Activated CD4-positive, alpha-beta T cell treated with anti-CD3 and anti-CD28 coated beads for 4 hours (primary cell): ENCODE data around the gene OCA2.
"Not testable (repeated sequence)": the region's sequence is repeated elsewhere in the genome, so short reads cannot be mapped to it uniquely, and the experiment has no call there.

ENCODE experiments used
- DNase-seq, 2 donors: peaks; one replicate each; pipeline ENCODE4 v3.0.0-alpha.2; 2020

OCA2 gene

DNA sequence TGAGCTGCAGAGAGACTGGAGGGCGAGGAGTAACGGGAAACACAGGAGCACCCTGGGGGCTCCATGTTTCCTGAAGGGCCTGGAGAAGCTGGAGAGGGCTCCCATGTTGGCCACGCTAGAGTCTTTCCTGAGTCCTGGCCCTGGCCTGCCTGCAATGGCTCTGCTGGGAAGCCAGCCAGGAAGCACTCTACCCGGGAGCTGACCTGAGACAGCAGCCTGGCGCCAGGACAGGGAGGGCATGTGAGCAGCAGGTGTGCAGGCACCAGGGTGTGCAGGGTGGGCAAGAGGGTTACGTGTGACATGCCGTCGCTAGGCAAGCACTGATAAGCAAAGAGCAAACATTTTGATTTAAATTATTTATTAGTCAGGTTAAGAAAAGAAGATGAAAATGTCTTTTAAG lies 301.4 kb downstream of the OCA2 start:
- DNase-seq, result no peak

DNA sequence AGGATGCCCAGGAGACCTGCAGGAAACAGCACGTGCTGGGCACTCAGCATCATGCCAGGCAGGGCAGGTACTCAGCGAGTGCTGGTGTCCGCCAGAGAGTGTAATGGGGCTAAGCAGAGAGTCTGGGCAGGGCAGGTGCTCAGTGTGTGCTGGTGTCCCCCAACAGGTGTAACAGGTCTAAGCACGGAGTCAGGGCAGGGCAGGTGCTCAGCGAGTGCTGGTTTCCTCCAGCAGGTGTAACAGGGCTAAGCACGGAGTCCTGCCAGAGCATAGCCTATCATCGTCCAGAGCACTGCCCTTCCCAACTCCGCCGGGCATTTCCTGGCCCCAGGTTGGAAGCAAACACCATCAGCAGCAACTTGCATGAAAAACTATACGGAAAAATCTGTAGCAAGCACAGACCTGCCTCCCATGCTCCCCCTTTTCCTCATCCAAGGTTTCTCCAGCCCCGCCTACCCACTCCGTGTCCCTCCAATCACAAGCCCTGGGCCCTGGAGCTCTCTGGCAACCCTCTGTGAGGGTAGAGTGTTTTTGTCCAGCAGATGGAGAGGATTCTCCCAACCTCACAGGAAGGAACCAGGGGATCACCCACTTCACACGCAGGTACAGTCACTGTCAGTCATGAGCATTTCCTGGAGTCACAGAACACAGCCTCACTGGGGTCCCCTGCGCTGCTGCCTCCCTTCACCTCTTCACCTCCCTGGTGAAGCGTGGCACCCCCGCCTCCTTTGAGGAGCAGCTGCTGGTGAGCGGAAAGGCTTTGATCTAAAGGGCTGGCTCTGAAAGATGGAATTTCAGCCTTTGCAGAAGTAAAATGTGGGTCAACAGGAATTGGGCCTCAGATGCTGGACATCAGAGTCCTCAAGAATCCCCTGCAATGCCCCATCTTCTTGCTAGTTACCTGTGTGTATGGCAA lies 302.5 kb downstream of the OCA2 start:
- DNase-seq, result no peak

DNA sequence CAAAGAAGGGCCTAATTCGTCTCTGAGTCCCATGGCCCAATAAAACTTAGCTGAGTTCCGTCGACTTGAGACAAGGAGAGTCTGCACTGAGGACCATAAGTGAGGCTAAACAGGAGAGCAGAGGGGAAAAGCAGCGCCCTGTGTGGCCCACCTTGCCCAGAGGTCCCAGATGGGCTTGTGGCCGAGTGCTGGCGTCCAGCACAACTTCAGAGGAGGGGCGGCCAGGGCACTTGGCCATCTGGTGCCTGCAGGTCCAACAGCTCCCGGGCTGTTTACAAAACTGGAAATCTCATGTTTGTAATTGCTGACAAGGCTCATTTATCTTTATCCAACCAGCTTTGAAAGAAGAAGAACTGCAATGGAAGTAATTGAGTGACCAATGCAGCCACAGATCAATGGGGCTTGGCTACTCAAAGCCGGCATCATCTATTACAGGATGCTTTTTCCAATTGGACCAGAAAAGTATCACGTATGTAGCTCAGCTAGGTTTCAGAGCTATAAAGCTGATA lies 306.3 kb downstream of the OCA2 start:
- no peak for DNase-seq

DNA sequence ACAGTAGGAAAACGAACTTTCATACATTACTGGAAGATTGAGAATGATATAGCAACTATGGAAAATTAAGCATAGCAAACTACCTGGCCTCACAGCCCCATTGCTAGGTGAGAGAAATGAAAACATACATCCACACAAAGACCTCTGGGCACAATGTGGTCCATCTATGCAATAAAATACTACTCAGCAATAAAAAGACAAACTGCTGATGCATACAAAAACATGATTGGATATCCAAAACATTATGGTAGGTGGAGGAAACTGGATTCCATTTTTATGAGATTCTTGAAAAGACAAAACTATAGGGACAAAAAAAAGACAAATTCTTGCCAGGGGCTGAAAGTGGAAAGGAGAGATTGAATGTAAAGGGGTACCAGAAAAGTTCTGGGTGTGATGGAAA lies 308.8 kb downstream of the OCA2 start:
- no peak for DNase-seq

DNA sequence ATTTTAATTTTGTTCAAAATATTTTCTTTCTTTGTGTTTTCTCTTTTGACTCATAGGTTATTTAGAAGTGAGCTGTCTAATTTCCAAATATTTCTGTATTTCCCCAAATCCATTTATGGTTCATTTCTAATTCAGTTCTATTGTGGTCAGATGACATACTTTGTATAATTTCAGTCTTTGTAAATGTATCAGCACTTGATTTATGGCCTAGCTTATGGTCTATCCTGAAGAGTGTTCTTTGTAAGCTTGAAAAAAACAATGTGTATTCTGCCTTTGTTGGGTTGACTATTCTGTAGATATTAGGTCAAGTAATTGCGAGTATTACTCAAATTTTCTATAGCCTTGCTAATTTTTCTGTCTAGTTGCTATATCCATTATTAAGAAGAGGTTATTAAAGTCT lies 311.2 kb downstream of the OCA2 start:
- DNase-seq, result no peak

DNA sequence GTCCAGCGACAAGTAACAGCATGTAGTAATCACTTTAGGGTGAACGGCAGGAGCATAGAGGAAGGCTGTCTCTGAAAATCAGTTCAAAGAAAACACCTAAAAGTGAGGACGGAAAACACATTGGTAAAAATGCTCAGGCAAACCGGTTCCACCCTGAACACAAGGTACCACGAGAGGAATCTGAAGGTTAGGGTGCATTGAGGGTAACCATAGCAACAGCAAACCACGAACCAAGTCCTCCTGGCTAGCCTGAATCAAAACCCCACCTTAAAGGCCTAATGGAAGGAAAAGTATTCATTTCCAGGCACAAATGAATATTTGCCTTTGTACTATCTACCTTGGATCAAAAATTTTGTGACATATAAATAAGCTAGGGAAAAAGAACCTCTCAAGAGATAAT lies 315.0 kb downstream of the OCA2 start:
- DNase-seq, result no peak

DNA sequence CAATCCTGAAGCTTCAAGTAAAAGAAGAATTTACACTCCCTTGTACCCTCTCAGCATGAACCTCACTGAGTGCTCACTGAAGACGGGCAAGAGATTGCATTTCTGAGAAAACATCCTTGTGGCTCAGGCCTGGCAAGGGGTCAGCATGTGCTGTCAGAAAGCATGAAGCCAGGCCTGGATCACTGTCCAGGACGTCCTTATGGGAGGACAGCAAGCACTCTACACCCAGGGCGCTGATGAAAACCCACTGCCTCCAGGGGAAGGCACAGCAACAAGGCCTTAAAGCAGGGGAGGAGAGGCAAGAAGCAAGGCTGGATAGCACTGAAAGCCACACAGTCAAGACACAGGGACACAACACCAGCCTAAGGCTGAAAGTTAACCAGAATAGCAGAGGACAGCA lies 315.4 kb downstream of the OCA2 start:
- no peak for DNase-seq

DNA sequence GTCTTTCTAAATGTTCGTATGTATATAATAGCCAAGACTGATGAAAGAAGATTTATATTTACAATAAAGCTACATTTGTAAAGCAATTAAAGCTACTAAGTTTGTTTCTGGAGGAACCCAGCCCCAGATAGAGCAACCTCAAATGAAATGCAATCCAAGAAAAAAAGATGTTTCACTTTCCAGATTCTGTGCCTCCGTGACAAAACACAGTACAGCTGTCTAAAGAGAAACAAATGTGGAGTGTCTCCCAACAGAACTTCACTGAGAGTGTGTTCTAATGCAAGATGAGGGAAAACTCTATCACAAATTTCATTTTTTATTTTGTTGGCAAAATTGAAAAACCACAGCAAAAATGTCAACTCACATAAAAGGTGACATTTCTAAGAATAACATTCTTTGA lies 317.0 kb downstream of the OCA2 start:
- no peak for DNase-seq

DNA sequence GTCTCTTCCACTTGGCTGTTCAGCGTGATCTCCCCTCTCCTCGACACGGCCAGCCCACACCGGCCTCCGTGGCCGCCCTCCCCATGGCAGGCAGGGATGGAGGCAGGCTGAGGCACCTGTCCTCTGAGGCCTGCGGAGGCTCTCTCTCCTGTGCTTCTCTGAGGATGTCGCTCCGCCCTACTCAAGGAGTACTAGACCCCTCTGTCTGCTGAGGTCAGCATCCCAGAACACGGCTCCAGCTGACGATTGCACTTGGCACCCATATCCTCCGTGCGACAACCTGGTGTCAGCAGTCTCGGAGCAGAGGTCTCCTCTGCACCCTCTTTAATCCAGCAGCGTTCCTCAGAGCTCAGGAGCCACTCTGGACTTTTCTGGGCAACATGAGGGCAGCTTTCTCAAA lies 322.6 kb downstream of the OCA2 start:
- DNase-seq, result no peak

DNA sequence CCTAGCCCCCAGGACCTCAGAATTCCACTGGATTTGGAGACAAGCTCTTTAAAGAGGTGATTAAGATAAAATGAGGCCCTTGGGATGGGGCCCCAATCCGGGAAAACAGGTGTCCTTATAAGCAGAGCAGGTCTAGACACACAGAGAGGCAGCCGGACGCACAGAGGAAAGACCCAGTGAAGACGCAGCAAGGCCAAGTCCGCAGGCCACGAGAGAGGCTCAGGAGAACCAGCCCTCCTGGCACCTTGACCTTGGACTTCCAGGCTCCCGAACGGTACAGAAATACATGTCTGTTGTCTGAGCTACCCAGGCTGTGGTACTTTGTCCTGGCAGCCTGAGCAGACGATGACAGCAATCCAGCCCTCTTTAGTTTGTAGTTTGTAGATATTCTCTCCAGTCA lies 324.5 kb downstream of the OCA2 start:
- no peak for DNase-seq

DNA sequence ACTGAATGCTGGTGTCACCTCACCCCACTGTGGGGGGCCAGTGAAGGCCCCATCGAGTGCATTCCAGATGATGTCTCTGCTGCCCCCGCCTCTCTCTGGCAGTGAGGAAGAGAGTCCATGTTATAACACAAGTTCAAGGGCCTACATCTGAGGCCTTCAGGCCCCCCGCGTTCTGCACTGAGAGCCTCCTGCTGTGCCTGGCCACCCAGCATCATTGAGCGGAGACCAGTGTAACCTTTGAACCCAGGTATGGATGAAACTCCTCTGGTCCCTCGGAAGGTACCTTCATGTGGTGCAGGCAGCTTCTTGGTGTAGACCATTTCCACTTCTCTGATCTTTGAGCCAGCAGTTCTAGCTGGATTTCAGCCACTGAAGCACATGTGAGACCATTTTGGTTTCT lies 324.9 kb downstream of the OCA2 start:
- DNase-seq, result no peak

DNA sequence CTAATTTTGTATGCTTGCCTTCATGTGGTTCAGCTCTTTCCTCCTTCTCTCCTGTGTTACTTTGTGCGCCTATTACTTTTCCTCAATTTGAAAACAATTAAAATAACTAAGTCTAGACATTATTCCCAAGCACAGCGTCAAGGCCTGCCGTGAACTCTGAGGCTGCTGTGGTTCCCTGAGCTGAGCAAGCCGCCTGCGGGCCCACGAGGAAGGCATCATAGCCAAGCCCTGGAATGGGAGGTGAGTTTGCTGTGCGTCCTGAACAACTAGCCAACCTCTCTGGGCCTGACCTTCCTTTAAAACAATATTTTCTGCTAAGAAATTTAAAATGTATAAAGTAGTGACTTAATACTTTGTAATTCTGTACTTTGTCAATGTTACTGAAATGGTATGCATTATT lies 327.2 kb downstream of the OCA2 start:
- DNase-seq, result no peak

DNA sequence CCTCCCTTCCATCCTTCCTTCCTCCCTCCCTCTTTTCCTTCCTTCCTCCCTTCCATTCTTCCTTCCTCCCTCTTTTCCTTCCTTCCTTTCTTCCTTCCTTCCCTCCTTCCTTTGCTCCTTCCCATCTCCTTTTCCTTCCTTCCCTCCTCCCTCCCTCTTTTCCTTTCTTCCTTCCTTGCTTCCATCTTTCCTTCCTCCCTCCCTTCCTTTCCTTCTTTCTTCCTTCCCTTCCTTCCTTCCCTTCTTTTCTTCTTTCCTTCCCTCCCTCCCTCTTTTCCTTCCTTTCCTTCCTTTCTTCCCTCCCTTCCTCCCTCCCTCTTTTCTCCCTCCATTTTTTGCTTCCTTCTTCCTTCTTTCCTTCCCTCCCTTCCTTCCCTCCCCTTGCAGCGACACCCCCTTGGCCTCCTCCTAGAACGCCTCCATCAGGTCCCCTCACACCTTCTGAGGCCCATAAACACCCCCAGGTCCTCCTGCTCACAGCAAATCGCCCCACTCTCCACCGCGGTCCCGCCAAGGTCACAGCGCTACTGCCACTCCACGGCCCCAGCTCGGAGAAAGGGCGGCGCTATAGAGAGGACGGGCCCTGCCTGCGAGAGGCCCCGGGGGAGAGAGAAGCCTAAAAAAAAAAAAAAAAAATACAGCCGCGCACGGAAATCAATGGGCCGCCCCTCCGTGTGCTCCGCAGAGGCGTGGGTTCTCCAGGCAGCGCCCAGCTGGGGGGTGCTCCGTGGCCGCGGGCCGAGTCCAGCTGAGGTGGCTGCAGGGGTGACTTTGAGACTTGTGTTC lies 328.2 kb downstream of the OCA2 start:
- DNase-seq, result no peak

DNA sequence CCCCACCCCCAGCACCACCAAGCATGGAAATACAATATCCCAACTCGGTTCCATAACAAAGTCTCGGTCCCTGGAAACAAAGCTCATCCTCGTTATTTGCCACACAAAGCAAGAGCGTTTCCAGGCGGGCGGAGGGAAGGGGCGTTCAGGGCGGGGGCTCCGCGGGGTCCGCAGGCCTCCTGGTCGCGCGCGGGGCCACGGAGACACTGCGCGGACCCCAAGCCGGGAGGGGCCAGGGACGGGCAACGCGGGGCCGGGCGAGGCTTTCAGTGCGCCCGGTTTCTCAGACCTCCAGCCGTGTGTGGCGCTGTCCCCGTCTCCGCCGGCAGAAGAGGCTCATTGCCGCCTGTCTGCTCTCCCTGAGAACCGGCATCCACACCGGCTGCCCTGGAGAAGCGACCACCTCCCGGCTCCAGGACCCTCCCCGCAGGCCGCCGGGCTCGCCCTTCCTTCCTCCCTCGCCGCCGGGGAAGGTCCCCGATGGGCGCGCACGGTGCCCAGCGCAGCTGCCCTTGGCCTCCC lies 329.0 kb downstream of the OCA2 start:
- DNase-seq, result no peak

DNA sequence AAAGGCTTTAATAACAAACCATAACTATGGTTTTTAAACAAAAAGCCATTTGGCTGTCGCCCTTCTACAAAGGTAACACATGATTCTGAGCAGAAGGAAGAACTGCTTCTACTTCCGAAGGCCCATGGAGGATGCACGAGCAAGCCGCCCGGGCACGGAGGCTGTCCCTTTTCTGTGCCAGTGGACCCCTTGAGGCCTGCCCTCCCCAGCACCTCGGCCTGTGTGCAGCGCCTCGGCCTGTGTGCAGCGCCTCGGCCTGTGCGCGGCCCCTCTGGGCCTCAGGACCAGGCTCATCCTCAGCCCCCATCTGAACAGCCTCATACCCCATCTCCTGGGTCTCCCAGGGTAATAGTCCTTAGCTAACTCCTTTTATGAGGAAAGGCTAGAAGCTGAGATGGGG lies 329.5 kb downstream of the OCA2 start:
- no peak for DNase-seq

DNA sequence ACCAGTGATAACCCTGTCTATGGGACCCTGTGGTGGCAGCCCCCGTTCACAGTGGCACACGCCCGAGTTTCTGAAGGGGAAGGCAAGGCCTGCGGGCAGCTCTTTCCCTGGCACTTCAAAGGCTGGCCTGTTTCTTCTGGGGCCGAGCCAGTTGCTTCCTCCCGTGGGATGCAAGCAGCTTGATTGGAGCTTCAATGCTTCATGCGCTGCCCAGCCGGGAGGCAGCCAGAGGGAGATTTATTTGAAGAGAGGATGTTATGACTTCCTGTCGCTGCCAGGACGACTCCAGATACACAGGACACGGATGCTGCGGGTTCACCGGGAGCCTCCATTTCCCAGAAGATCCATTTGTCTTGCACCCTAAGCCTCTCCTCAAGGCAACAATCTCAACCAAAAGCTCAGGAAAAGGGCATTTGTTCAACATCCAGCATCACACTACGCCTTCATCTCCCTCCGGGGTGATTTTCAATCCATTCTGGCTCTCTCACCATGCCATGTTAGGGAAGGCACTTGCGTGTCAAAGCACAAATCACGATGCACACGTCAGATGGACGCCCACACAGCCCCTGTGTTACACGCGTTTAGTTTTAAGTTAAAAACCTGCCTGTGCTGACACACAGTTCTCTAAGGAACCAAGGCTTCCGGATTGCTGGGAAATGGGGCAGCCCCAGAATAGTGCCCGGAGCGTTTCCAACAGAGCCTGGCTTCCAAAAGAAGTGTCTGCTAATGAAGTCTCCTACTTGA lies 330.2 kb downstream of the OCA2 start:
- no peak for DNase-seq

DNA sequence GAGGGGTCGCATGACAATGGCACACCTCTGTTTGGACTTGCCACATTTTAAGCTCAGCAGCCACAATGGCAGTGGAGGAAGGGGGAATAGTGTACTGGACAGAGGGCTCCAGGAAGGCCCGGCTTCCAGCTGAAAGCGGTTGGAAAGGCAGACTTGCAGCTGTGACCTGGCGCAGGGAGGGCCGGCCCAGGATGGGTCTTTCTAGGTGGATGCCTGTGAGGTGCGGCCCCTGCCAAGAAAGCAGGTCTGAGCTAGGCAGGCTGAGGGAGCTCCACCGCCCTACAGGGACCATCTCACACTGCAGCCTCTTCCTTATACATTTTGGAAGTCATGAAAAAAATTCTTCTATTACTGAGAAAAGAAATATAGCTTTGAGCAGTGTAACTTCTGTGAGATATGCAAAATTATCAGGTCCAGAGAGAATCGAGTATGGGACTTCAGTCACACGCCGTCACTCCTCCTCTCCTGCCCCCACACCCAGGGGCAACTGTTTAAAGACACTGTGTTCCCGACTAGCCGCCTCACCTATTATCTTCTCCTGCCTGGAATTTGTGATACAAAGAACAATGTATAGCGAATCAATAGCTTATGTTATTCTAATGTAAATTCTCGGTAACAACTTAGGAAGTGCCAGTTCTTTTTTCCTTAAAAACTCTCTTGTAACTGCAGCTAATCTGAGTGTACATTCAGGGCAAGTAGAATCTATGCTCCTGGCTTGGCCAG lies 331.0 kb downstream of the OCA2 start:
- no peak for DNase-seq

DNA sequence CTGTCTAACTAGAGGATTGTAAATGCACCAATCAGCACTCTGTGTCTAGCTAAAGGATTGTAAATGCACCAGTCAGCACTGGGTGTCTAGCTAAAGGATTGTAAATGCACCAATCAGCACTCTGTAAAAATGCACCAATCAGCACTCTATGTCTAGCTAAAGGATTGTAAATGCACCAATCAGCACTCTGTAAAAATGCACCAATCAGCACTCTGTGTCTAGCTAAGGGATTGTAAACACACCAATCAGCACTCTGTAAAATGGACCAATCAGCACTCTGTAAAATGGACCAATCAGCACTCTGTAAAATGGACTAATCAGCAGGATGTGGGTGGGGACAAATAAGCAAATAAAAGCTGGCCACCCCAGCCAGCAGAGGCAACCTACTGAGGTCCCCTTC lies 331.7 kb downstream of the OCA2 start:
- not testable (repeated sequence) for DNase-seq

DNA sequence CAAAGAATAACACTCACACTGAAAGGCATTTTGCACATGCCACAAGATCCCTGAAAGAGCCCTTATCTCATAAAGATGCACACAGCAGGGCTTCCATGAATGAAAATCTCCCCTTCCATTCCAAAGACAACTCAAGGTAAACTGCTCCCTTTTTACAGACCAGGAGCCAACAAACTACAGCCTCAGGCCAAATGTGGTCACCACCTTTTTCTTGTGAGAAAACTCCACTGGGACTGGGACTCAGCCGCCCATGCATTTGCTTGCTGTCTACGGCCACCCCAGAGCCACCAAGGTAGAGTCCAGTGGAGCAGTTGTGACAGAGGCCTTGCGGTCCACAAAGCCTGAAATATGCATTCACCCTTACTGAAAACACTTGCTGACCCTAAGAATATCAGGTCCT lies 334.8 kb downstream of the OCA2 start:
- DNase-seq, result no peak

DNA sequence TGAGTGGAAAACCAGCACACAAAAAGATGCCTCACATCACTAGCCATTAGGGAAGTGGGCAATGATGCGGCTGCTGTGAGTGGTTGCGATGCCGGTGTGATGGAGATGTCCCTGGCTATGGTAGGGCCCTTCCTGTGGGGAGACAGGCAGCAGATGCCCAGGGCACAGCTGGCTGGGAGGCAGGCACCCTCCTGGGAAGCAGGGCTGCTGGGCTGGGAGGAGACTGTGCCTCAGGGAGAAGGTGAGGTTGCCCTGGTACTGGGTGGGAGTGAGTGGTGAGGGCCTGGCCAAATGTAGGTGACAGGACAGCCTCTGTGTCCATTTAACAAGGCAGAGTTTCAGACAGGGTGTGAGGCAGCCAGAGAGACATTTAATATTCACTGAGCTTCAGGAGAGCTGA lies 335.6 kb downstream of the OCA2 start:
- DNase-seq, result no peak

DNA sequence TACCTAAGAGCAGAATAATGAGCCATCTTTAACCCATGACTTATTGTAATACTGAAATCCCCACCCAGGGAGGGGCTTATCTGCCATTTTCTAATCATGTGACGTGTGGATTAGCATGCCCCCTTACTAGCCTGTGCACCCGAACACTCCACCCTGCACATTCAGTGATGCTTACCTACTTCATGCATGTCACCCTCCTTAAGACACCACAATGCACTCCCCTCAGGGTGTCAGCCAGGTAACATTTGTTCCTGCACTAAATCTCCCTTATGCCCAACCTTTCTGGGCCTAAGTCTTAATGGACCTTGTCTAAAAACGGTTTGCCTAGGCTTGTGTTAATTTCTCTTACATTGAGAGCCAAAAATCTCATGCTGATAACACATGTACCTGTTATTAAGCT lies 336.6 kb downstream of the OCA2 start:
- DNase-seq, result no peak

DNA sequence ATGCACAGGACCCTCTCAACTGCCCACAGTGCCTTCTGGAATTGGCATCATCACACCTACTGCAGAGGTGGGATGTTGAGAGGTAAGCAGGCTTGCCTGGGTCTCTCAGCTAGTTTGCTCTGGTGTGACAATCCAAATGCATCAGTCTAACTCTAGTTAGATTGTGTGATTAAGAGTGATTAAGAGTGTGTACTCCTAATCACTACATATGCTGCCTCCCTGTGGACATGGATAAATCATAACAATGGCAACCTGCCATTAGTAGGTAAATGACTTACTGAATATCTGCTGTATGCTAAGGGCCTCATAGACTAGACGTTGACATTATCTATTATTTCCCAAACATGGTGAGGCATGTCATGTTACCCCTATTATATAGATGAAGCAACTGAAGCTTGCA lies 342.1 kb downstream of the OCA2 start:
- DNase-seq, result no peak
